Measurements from ENCODE around the gene METTL25B.

METTL25B gene

GRCh38 chr1:156772222-156772621 lies 44.0 kb downstream of the METTL25B start:
- DNase-seq (ENCODE audit: low read depth, low spot score) = no peak
- CTCF ChIA-PET = interaction anchor here (0.7 to 9.6 kb wide), 11 partner anchors 9 to 120 kb away, joined by 3 to 69 read pairs (median 4); partner anchors contain the start of genes INSRR, ISG20L2, METTL25B and NTRK1
- no peak overlapping the region for H3K4me3 ChIP-seq (ENCODE audit: low read depth, low read length)
- POLR2A ChIA-PET = no interaction called here
- no peak for TF ChIP-seq CTCF (IDR thresholded peaks at IDR 0.05; ENCODE audit: insufficient read depth, low read length, missing control alignments)

GRCh38 chr1:156772728-156773497 lies 44.6 kb downstream of the METTL25B start:
- TF ChIP-seq CTCF (IDR thresholded peaks at IDR 0.05; ENCODE audit: insufficient read depth, low read length, missing control alignments) = no peak
- POLR2A ChIA-PET = no interaction called here
- no peak overlapping the region for H3K4me3 ChIP-seq (ENCODE audit: low read depth, low read length)
- DNase-seq (ENCODE audit: low read depth, low spot score) = no peak
- CTCF ChIA-PET = interaction anchor here (0.7 to 9.6 kb wide), 11 partner anchors 9 to 119 kb away, joined by 3 to 69 read pairs (median 4); partner anchors contain the start of genes INSRR, ISG20L2, METTL25B and NTRK1

GRCh38 chr1:156773607-156774006 lies 45.3 kb downstream of the METTL25B start:
- H3K4me3 ChIP-seq (ENCODE audit: low read depth, low read length) = no peak overlapping the region
- no peak for TF ChIP-seq CTCF (IDR thresholded peaks at IDR 0.05; ENCODE audit: insufficient read depth, low read length, missing control alignments)
- DNase-seq (ENCODE audit: low read depth, low spot score) = no peak
- POLR2A ChIA-PET = no interaction called here
- CTCF ChIA-PET = interaction anchor here (1.2 to 9.6 kb wide), 5 partner anchors 15 to 85 kb away, joined by 3 to 69 read pairs (median 19); partner anchors contain the start of genes ISG20L2 and METTL25B

- DNase-seq (ENCODE audit: low read depth, low spot score) = no peak
- no peak for TF ChIP-seq CTCF (IDR thresholded peaks at IDR 0.05; ENCODE audit: insufficient read depth, low read length, missing control alignments)
- H3K4me3 ChIP-seq (ENCODE audit: low read depth, low read length) = no peak overlapping the region
- POLR2A ChIA-PET = interaction anchor here (0.6 kb wide), 1 partner anchor 85 kb away, joined by 3 read pairs; the partner anchor contains the start of gene NTRK1
- CTCF ChIA-PET = interaction anchor here (1.3 to 5.0 kb wide), 3 partner anchors 22 to 152 kb away, joined by 3 to 19 read pairs (median 3); no protein-coding TSS in a partner anchor
Observed at GRCh38 chr1:156775799-156776198, 47.5 kb downstream of the METTL25B start.

GRCh38 chr1:156776942-156777341 lies 48.7 kb downstream of the METTL25B start:
- CTCF ChIA-PET = interaction anchor here (0.7 to 5.0 kb wide), 6 partner anchors 13 to 87 kb away, joined by 3 to 19 read pairs (median 4); partner anchors contain the start of gene NTRK1
- no peak for DNase-seq (ENCODE audit: low read depth, low spot score)
- no peak overlapping the region for H3K4me3 ChIP-seq (ENCODE audit: low read depth, low read length)
- no peak for TF ChIP-seq CTCF (IDR thresholded peaks at IDR 0.05; ENCODE audit: insufficient read depth, low read length, missing control alignments)
- POLR2A ChIA-PET = interaction anchor here (1.1 kb wide), 1 partner anchor 10 kb away, joined by 3 read pairs; the partner anchor contains the start of gene PRCC

GRCh38 chr1:156777573-156777972 lies 49.3 kb downstream of the METTL25B start:
- ChIA-PET CTCF (interaction anchor here (1.2 to 5.0 kb wide), 6 partner anchors 13 to 88 kb away, joined by 3 to 19 read pairs (median 8); partner anchors contain the start of gene NTRK1), POLR2A (no interaction called here)
- TF ChIP-seq CTCF (IDR thresholded peaks at IDR 0.05; ENCODE audit: insufficient read depth, low read length, missing control alignments) = no peak
- no peak for DNase-seq (ENCODE audit: low read depth, low spot score)
- H3K4me3 ChIP-seq (ENCODE audit: low read depth, low read length) = no peak overlapping the region

Measured in AG04449 (cell line).